Measurements from ENCODE around the gene CYP3A4.

GRCh38 chr7:99707096-99707495 is 76.9 kb downstream of the CYP3A4 start:
- TF ChIP-seq CTCF (IDR thresholded peaks at IDR 0.05; ENCODE audit: low read depth, low read length), result no peak
- TF ChIP-seq POLR2A (IDR thresholded peaks at IDR 0.05; ENCODE audit: extremely low read depth, insufficient read length), result no peak
- TF ChIP-seq MYC (IDR thresholded peaks at IDR 0.05; ENCODE audit: low read depth, low read length), result no peak
- TF ChIP-seq MAX (IDR thresholded peaks at IDR 0.05; ENCODE audit: low read depth, low read length), result no peak

Data from NB4 (cell line).